Loucy (cell line): Measurements from ENCODE around the gene ITCH.

Source experiments
- H2AFZ ChIP-seq: fragments of 200-600 bp; sonication (generic); 2 replicates; pipeline ENCODE4 v1.6.0; 2016; ENCODE audit warnings: antibody characterized with exemption, mild to moderate bottlenecking, low read length, moderate library complexity
- H3F3A ChIP-seq: fragments of 200-600 bp; 2 replicates; pipeline ENCODE4 v1.6.0; 2016; ENCODE audit warnings: antibody characterized with exemption, low read depth, mild to moderate bottlenecking
- H3K27me3 ChIP-seq: fragments of 200-600 bp; sonication (generic); 2 replicates; pipeline ENCODE4 v1.6.1; 2014; ENCODE audit warnings: low read length, mild to moderate bottlenecking; ENCODE audit not compliant: insufficient read depth, poor library complexity, severe bottlenecking
- H3K36me3 ChIP-seq: fragments of 200-600 bp; sonication (generic); 2 replicates; pipeline ENCODE4 v1.6.1; 2016; ENCODE audit warnings: low read length; ENCODE audit not compliant: insufficient read depth
- H3K4me1 ChIP-seq: fragments of 200-600 bp; sonication (generic); 2 replicates; pipeline ENCODE4 v1.5.1; 2014; ENCODE audit warnings: low read length, mild to moderate bottlenecking; ENCODE audit not compliant: insufficient read depth, poor library complexity, severe bottlenecking
- H3K4me2 ChIP-seq: fragments of 200-600 bp; sonication (generic); 2 replicates; pipeline ENCODE4 v1.6.0; 2014; ENCODE audit warnings: antibody characterized with exemption, low read length, low read depth, mild to moderate bottlenecking; ENCODE audit not compliant: poor library complexity, severe bottlenecking
- H3K4me3 ChIP-seq: fragments of 200-600 bp; sonication (generic); 2 replicates; pipeline ENCODE4 v1.5.1; 2014; ENCODE audit warnings: low read length, mild to moderate bottlenecking, mixed read lengths; ENCODE audit not compliant: poor library complexity, severe bottlenecking
- H3K79me2 ChIP-seq: fragments of 200-600 bp; sonication (generic); 2 replicates; pipeline ENCODE4 v1.6.1; 2014; ENCODE audit warnings: low read length; ENCODE audit not compliant: insufficient read depth
- H3K9ac ChIP-seq: fragments of 200-600 bp; sonication (generic); 2 replicates; pipeline ENCODE4 v1.6.0; 2014; ENCODE audit warnings: mild to moderate bottlenecking, low read depth, low read length, moderate library complexity; ENCODE audit not compliant: poor library complexity, severe bottlenecking
- H3K9me2 ChIP-seq: fragments of 200-600 bp; sonication (generic); replicated peaks from 2 replicates; pipeline ENCODE4 v1.6.1; 2016; ENCODE audit warnings: low read depth, low read length, mixed read lengths
- H3K9me3 ChIP-seq: fragments of 200-600 bp; sonication (generic); 2 replicates; pipeline ENCODE4 v1.6.1; 2014; ENCODE audit warnings: mild to moderate bottlenecking, antibody characterized with exemption, low read length, low read depth; ENCODE audit not compliant: insufficient read depth
- H4K20me1 ChIP-seq: fragments of 200-600 bp; sonication (generic); 2 replicates; pipeline ENCODE4 v1.6.0; 2014; ENCODE audit warnings: antibody characterized with exemption, low read length, mild to moderate bottlenecking; ENCODE audit not compliant: insufficient read depth, poor library complexity, severe bottlenecking
- CTCF ChIP-seq: fragments of 200-600 bp; sonication (generic); conservative IDR thresholded peaks from 2 replicates; pipeline ENCODE4 v1.5.1; 2014; ENCODE audit warnings: mild to moderate bottlenecking, antibody characterized with exemption, low read length
- EZH2phosphoT487 ChIP-seq: fragments of 200-600 bp; IDR thresholded peaks from 2 replicates; pipeline ENCODE4 v1.6.1; 2018; ENCODE audit warnings: antibody characterized with exemption, mild to moderate bottlenecking, moderate library complexity, borderline replicate concordance

Gene ITCH

GRCh38 chr20:34452281-34452982, 89.4 kb downstream of the ITCH start:
- no peaks in the 10 kb centered on the region for H3K9me3 ChIP-seq
- H3K79me2 ChIP-seq: no peaks in the 10 kb centered on the region
- TF ChIP-seq EZH2phosphoT487 (no peak), CTCF (no peak)
- no peaks in the 10 kb centered on the region for H4K20me1 ChIP-seq
- no peaks in the 10 kb centered on the region for H3K27me3 ChIP-seq
- peaks cover 65% of the 10 kb centered on the region for H3K36me3 ChIP-seq
- H3F3A ChIP-seq: no peaks in the 10 kb centered on the region
- no peaks in the 10 kb centered on the region for H3K9me2 ChIP-seq
- H3K4me3 ChIP-seq: no peak overlapping the region
- no peaks in the 10 kb centered on the region for H3K4me1 ChIP-seq
- no peak overlapping the region for H2AFZ ChIP-seq
- H3K4me2 ChIP-seq: no peak overlapping the region
- no peak overlapping the region for H3K9ac ChIP-seq

GRCh38 chr20:34458631-34459030, 95.6 kb downstream of the ITCH start:
- Histone ChIP-seq H3K9me2 (no peaks in the 10 kb centered on the region), H3K36me3 (peaks cover 63% of the 10 kb centered on the region; the same call in 1 of the 2 replicates), H3F3A (no peaks in the 10 kb centered on the region)

GRCh38 chr20:34459209-34459897, 96.3 kb downstream of the ITCH start:
- no peaks in the 10 kb centered on the region for H4K20me1 ChIP-seq

More at GRCh38 chr20:34458631-34459030, 95.6 kb downstream of the ITCH start:
- H3K27me3 ChIP-seq: no peaks in the 10 kb centered on the region
- H3K4me2 ChIP-seq: no peak overlapping the region
- H3K79me2 ChIP-seq: no peaks in the 10 kb centered on the region
- no peaks in the 10 kb centered on the region for H3K9me3 ChIP-seq
- no peaks in the 10 kb centered on the region for H4K20me1 ChIP-seq
- TF ChIP-seq EZH2phosphoT487 (no peak), CTCF (no peak)
- H3K4me1 ChIP-seq: no peaks in the 10 kb centered on the region
- H2AFZ ChIP-seq: no peak overlapping the region
- no peak overlapping the region for H3K9ac ChIP-seq
- H3K4me3 ChIP-seq: no peak overlapping the region

More at GRCh38 chr20:34459209-34459897, 96.3 kb downstream of the ITCH start:
- no peak overlapping the region for H3K9ac ChIP-seq
- no peaks in the 10 kb centered on the region for H3K4me1 ChIP-seq
- no peaks in the 10 kb centered on the region for H3F3A ChIP-seq
- no peaks in the 10 kb centered on the region for H3K27me3 ChIP-seq
- no peak overlapping the region for H2AFZ ChIP-seq
- peaks cover 65% of the 10 kb centered on the region; the same call in 1 of the 2 replicates for H3K36me3 ChIP-seq
- TF ChIP-seq EZH2phosphoT487 (no peak), CTCF (no peak)
- no peak overlapping the region for H3K4me2 ChIP-seq
- no peaks in the 10 kb centered on the region for H3K79me2 ChIP-seq
- no peaks in the 10 kb centered on the region for H3K9me3 ChIP-seq
- no peak overlapping the region for H3K4me3 ChIP-seq
- H3K9me2 ChIP-seq: no peaks in the 10 kb centered on the region
